Hepatocyte (in vitro differentiated cells): ENCODE measurements around the gene LMCD1. TPM values are rescaled to one million over a fixed set of nuclear protein-coding genes. Genes with fewer than 3 reads are reported as not detected.

Experiments used
- DNase-seq: peaks from one replicate; pipeline ENCODE4 v3.0.0-alpha.2; 2016; ENCODE audit warnings: low spot score
- H2AFZ ChIP-seq: fragments of 200-600 bp; sonication (generic); 2 replicates; pipeline ENCODE4 v1.6.0; 2016; ENCODE audit warnings: antibody characterized with exemption, mild to moderate bottlenecking
- H3K27ac ChIP-seq: fragments of 200-600 bp; sonication (generic); 2 replicates; pipeline ENCODE4 v1.5.1; 2016; ENCODE audit warnings: mild to moderate bottlenecking
- H3K27me3 ChIP-seq: fragments of 200-600 bp; sonication (generic); 2 replicates; pipeline ENCODE4 v1.6.1; 2016
- H3K36me3 ChIP-seq: fragments of 200-600 bp; sonication (generic); replicated peaks from 2 replicates; pipeline ENCODE4 v1.5.1; 2016; ENCODE audit warnings: low read depth; ENCODE audit not compliant: insufficient read depth
- H3K4me1 ChIP-seq: fragments of 200-600 bp; sonication (generic); 2 replicates; pipeline ENCODE4 v1.5.1; 2016; ENCODE audit warnings: mild to moderate bottlenecking, moderate library complexity; ENCODE audit not compliant: insufficient read depth
- H3K4me2 ChIP-seq: fragments of 200-600 bp; sonication (generic); 2 replicates; pipeline ENCODE4 v1.6.0; 2016
- H3K4me3 ChIP-seq: fragments of 200-600 bp; sonication (generic); 2 replicates; pipeline ENCODE4 v1.5.1; 2016; ENCODE audit warnings: mild to moderate bottlenecking
- H3K79me2 ChIP-seq: fragments of 200-600 bp; sonication (generic); 2 replicates; pipeline ENCODE4 v1.6.0; 2017; ENCODE audit warnings: mild to moderate bottlenecking
- H3K9me2 ChIP-seq: fragments of 200-600 bp; sonication (generic); replicated peaks from 2 replicates; pipeline ENCODE4 v1.6.0; 2017; ENCODE audit warnings: mild to moderate bottlenecking; ENCODE audit not compliant: insufficient read depth
- H3K9me3 ChIP-seq: fragments of 200-600 bp; sonication (generic); 2 replicates; pipeline ENCODE4 v1.5.1; 2016; ENCODE audit warnings: low read depth, mild to moderate bottlenecking
- H4K20me1 ChIP-seq: fragments of 200-600 bp; sonication (generic); 2 replicates; pipeline ENCODE4 v1.6.0; 2016; ENCODE audit warnings: mild to moderate bottlenecking; ENCODE audit not compliant: insufficient read depth, poor library complexity, severe bottlenecking
- EZH2 ChIP-seq: fragments of 200-600 bp; sonication (generic); IDR thresholded peaks from 2 replicates; pipeline ENCODE4 v1.6.1; 2016; ENCODE audit warnings: antibody characterized with exemption, mild to moderate bottlenecking, borderline replicate concordance
- EZH2phosphoT487 ChIP-seq: fragments of 200-600 bp; sonication (generic); IDR thresholded peaks from one replicate; pipeline ENCODE4 v1.6.1; 2018; ENCODE audit warnings: antibody characterized with exemption, mild to moderate bottlenecking, low read depth, moderate library complexity; ENCODE audit not compliant: unreplicated experiment, severe bottlenecking
- WGBS: methylation state at CpG from one replicate; pipeline ENCODE4 v1.1.6; 2016; ENCODE audit warnings: low lambda C conversion rate; ENCODE audit errors: missing lambda C conversion rate; 5-methylcytosine and 5-hydroxymethylcytosine counted together
- polyA plus RNA-seq: library from polyadenylated mRNA; unstranded; fragments of >200 nt; fragmentation: Nextera tagmentation; extraction: Ambion mirVana; gene quantifications from 2 replicates; pipeline ENCODE4 v1.2.1, GENCODE V29; 2016
- total RNA-seq: library from RNA; depleted of rRNA; stranded (reverse); fragments of >200 nt; gene quantifications from 2 replicates; pipeline ENCODE4 v1.2.3, GENCODE V29; 2014
- TF ChIP-seq, protein P1 (sequence below): fragments of 200-600 bp; sonication (generic); IDR thresholded peaks from 2 replicates; pipeline ENCODE4 v1.5.1; 2016; ENCODE audit warnings: antibody characterized with exemption, mild to moderate bottlenecking; ENCODE audit not compliant: poor library complexity

The LMCD1 gene
- total and polyA plus RNA-seq, 2 experiments from 2014 or later = 195 to 347 TPM

DNA sequence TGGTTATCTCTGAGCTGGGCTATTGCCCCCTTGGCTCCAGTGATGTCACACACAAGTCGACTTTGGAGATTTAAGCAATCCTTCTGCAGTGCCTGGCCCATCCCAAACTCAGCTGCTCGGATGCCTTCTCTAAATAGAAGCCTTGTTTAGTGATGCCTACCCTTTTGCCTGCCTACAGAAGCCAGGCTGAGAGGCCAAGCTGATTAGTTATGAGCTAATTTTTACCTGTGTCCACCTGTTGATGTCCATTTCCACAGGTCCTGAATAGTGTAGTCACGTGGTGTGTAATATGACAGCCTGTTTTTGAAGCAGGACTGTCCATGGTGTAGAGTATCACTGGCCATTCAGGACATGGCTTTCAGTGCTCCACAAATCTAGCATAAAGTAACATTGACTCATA, 97.5 kb downstream of the LMCD1 start:
- WGBS = 80% methylated on average over 3 of the region's 3 CpGs
- Histone ChIP-seq H3K27me3 (no peaks in the 10 kb centered on the region), H3K4me3 (no peak overlapping the region), H2AFZ (no peak overlapping the region), H3K9me2 (no peaks in the 10 kb centered on the region), H4K20me1 (no peaks in the 10 kb centered on the region), H3K27ac (no peak overlapping the region), H3K4me2 (no peak overlapping the region), H3K36me3 (no peaks in the 10 kb centered on the region), H3K4me1 (no peaks in the 10 kb centered on the region), H3K79me2 (no peaks in the 10 kb centered on the region), H3K9me3 (no peaks in the 10 kb centered on the region)
- TF ChIP-seq EZH2 = no peak
- TF ChIP-seq, protein P1, sequence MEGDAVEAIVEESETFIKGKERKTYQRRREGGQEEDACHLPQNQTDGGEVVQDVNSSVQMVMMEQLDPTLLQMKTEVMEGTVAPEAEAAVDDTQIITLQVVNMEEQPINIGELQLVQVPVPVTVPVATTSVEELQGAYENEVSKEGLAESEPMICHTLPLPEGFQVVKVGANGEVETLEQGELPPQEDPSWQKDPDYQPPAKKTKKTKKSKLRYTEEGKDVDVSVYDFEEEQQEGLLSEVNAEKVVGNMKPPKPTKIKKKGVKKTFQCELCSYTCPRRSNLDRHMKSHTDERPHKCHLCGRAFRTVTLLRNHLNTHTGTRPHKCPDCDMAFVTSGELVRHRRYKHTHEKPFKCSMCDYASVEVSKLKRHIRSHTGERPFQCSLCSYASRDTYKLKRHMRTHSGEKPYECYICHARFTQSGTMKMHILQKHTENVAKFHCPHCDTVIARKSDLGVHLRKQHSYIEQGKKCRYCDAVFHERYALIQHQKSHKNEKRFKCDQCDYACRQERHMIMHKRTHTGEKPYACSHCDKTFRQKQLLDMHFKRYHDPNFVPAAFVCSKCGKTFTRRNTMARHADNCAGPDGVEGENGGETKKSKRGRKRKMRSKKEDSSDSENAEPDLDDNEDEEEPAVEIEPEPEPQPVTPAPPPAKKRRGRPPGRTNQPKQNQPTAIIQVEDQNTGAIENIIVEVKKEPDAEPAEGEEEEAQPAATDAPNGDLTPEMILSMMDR = no peak
- TF ChIP-seq EZH2phosphoT487 = no peak
- DNase-seq = no peak

DNA sequence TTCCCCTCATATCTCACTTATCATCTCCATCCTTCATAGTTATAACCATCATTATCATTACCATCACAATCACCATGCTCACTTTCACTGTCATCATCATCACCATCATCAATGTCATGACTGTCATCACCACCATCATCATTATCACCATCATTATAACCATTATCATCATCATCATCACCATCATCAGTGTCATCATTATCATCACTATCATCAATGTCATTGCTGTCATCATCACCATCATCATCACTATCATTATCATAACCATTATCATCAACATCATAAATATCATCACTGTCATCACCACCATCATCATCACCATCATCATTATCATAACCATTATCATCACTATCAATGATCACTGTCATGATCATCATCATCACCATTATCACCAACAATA, 98.8 kb downstream of the LMCD1 start:
- no peak overlapping the region for H2AFZ ChIP-seq
- no peak overlapping the region for H3K27ac ChIP-seq
- H3K4me2 ChIP-seq = no peak overlapping the region
- no peaks in the 10 kb centered on the region for H3K36me3 ChIP-seq
- no peak overlapping the region for H3K4me3 ChIP-seq
- H3K27me3 ChIP-seq = no peaks in the 10 kb centered on the region
- H3K4me1 ChIP-seq = no peaks in the 10 kb centered on the region
- no peaks in the 10 kb centered on the region for H4K20me1 ChIP-seq
- H3K9me2 ChIP-seq = no peaks in the 10 kb centered on the region
- no peaks in the 10 kb centered on the region for H3K9me3 ChIP-seq
- DNase-seq = no peak
- TF ChIP-seq EZH2 = no peak
- TF ChIP-seq, protein P1 = no peak
- TF ChIP-seq EZH2phosphoT487 = no peak
- H3K79me2 ChIP-seq = no peaks in the 10 kb centered on the region

DNA sequence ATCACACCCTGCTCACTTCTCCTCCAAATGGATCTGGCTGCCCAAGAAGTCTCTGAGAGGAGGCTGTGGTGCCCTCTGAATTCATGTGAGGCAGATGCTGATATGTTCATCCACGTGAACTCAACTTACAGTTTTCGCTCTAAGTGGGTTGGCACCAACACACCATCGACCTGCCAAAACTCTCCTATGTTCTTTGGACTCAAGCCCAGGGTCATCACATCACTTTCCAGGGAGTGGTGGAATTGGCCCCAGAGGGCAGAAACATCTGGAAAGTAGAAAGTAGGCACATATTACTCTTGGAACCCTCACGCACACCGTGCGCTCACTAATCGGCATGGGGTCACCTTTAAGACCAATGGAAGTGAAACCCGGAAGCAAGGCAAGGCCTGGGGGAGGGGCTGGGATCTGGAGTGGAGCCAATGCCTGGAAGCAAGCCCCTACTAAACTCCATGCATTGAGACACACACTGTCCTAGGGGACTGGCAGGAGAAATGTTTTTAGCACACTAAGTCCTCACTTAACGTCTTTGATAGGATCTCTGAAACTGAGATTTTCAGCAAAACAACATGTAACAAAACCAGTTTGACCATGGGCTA, 101.6 kb downstream of the LMCD1 start:
- Histone ChIP-seq H3K36me3 (no peaks in the 10 kb centered on the region), H3K4me3 (no peak overlapping the region), H3K27ac (no peak overlapping the region), H4K20me1 (no peaks in the 10 kb centered on the region), H3K4me1 (peaks cover 12% of the 10 kb centered on the region), H3K27me3 (no peaks in the 10 kb centered on the region), H3K79me2 (no peaks in the 10 kb centered on the region), H3K4me2 (no peak overlapping the region), H3K9me2 (no peaks in the 10 kb centered on the region), H2AFZ (no peak overlapping the region), H3K9me3 (no peaks in the 10 kb centered on the region)
- DNase-seq = no peak
- whole genome bisulfite sequencing = 64% methylated on average over 9 of the region's 9 CpGs
- TF ChIP-seq EZH2phosphoT487 (no peak), EZH2 (no peak)
- TF ChIP-seq, protein P1 = no peak

DNA sequence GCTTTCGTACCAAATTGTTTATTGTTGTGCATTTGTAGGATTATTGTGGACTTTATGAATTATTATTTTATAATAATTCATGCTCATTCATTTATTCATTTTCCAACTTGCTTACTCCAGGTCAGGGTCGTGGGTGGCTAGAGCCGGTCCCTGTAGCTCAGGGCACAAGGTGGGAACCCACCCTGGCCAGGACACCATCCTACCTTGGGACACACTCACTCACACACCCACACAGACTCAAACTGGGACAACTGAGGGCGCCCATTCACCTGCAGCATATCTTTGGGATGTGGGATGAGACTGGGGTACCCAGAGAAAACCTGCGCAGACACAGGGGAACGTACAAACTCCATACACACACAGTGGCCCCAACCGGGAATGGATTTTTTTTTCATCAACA, 102.4 kb downstream of the LMCD1 start:
- DNase-seq = no peak
- Histone ChIP-seq H3K9me3 (no peaks in the 10 kb centered on the region), H3K4me1 (peaks cover 12% of the 10 kb centered on the region), H3K4me3 (no peak overlapping the region), H3K27me3 (no peaks in the 10 kb centered on the region), H3K27ac (no peak overlapping the region), H3K36me3 (no peaks in the 10 kb centered on the region), H3K4me2 (no peak overlapping the region), H4K20me1 (no peaks in the 10 kb centered on the region), H2AFZ (no peak overlapping the region), H3K79me2 (no peaks in the 10 kb centered on the region), H3K9me2 (no peaks in the 10 kb centered on the region)
- no peak for TF ChIP-seq EZH2phosphoT487
- TF ChIP-seq EZH2 = no peak
- TF ChIP-seq, protein P1 = no peak
- over 99% methylated on average over 7 of the region's 7 CpGs for WGBS
